Osteocyte (in vitro differentiated cells): ENCODE measurements around the gene ABHD8. TPM values are rescaled to one million over a fixed set of nuclear protein-coding genes. Genes with fewer than 3 reads are reported as not detected.
A peak's percentile ranks its signal among the peaks of the same experiment; 100 is the strongest.

ENCODE experiments used
- DNase-seq: peaks from one replicate; pipeline ENCODE4 v3.0.0; 2021; ENCODE audit warnings: mixed read lengths; ENCODE audit not compliant: unreplicated experiment; ENCODE audit errors: extremely low spot score
- H3K27ac Mint-ChIP-seq: one replicate; pipeline ENCODE4 v1.8.0; 2021; ENCODE audit warnings: mild to moderate bottlenecking, mixed read lengths; ENCODE audit not compliant: unreplicated experiment
- H3K27me3 Mint-ChIP-seq: one replicate; pipeline ENCODE4 v1.8.0; 2021; ENCODE audit warnings: mixed read lengths; ENCODE audit not compliant: unreplicated experiment
- H3K36me3 Mint-ChIP-seq: one replicate; pipeline ENCODE4 v1.8.0; 2021; ENCODE audit warnings: mixed read lengths; ENCODE audit not compliant: unreplicated experiment
- H3K4me1 Mint-ChIP-seq: one replicate; pipeline ENCODE4 v1.8.0; 2021; ENCODE audit warnings: mixed read lengths; ENCODE audit not compliant: unreplicated experiment
- H3K4me3 Mint-ChIP-seq: one replicate; pipeline ENCODE4 v1.8.0; 2021; ENCODE audit warnings: mild to moderate bottlenecking, moderate library complexity, mixed read lengths; ENCODE audit not compliant: unreplicated experiment
- H3K9me3 Mint-ChIP-seq: one replicate; pipeline ENCODE4 v1.8.0; 2021; ENCODE audit warnings: mixed read lengths; ENCODE audit not compliant: unreplicated experiment
- total RNA-seq: library from RNA; stranded (reverse); gene quantifications from 2 replicates; pipeline ENCODE4 v1.2.1, GENCODE V29; 2021
- TF ChIP-seq, protein P1 (sequence below): fragments of 200-600 bp; sonication (generic); IDR thresholded peaks from 2 replicates; pipeline ENCODE4 v1.5.0; 2021; ENCODE audit warnings: antibody characterized with exemption, mild to moderate bottlenecking, moderate library complexity

ABHD8 gene
- total RNA-seq, 1 donor from 2014 or later = 5.0 TPM

DNA sequence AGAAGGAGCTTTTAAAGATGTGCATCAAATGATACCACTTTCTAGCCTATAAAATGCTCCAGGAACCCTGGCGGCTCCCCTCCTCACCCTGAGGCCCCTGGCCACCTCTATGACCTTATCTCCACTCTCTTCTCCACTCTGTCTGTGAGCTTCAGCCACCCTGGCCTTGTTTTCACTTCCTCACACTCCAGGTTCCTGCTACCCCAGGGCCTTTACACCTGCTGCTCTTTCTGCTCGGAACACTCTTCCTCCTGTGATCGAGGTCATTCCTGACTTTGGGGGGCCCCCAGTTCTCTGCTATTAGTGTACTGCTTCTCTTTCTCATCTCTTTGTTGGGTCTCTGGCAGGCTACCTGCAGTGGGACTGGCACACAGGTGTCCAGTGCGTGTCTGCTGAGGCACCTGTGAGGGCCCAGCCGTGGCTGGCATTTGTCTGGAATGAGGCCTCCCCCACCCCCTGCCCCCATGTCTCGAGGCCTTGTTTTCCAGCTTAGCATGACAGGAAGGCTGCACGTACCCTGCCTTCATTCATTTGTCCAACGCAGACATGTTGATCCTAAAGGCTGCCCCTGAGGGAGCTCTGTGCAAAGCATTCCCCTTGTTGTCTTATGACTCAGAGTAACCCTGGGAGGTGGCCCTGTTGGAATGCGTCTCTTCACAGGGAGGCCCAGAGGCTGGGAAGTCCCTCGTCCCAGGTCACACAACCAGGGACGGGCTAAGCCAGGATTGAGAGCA, 8.4 kb upstream of the ABHD8 start:
- TF ChIP-seq, protein P1, sequence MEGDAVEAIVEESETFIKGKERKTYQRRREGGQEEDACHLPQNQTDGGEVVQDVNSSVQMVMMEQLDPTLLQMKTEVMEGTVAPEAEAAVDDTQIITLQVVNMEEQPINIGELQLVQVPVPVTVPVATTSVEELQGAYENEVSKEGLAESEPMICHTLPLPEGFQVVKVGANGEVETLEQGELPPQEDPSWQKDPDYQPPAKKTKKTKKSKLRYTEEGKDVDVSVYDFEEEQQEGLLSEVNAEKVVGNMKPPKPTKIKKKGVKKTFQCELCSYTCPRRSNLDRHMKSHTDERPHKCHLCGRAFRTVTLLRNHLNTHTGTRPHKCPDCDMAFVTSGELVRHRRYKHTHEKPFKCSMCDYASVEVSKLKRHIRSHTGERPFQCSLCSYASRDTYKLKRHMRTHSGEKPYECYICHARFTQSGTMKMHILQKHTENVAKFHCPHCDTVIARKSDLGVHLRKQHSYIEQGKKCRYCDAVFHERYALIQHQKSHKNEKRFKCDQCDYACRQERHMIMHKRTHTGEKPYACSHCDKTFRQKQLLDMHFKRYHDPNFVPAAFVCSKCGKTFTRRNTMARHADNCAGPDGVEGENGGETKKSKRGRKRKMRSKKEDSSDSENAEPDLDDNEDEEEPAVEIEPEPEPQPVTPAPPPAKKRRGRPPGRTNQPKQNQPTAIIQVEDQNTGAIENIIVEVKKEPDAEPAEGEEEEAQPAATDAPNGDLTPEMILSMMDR = no peak
- Mint-ChIP-seq H3K4me1 (peaks cover 37% of the 10 kb centered on the region), H3K27me3 (no peaks in the 10 kb centered on the region), H3K27ac (peak overlapping the region; percentile 93), H3K9me3 (no peaks in the 10 kb centered on the region), H3K4me3 (peak overlapping the region; percentile 65), H3K36me3 (peaks cover 10% of the 10 kb centered on the region)
- no peak for DNase-seq

DNA sequence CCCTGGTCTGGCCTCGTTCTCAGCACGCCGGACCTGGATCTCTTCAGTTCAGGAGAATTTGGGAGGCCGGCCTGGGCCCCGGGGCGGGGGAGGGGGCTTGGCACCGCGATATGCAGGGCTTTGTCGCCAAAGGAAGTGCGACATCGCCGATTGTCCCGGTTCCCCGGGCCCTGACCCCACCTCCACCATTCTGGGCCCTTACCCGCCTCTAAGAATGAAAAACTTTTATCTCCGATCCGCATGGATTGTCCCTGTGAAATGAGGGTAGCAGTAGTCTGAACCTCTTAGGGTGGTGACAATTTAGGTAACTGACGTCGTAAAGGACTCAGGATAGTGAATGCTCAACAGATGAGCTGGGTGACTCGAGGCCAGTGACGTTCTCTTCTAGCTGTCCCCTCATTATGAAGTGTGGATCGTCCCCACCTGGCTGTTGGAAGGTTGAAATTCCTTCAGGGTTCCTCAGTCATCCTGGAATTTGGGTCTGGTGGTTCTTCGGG, 6.8 kb upstream of the ABHD8 start:
- peaks cover 46% of the 10 kb centered on the region for H3K4me1 Mint-ChIP-seq
- no peak for DNase-seq
- H3K36me3 Mint-ChIP-seq = peaks cover 2% of the 10 kb centered on the region
- H3K4me3 Mint-ChIP-seq = peak overlapping the region; percentile 94
- no peaks in the 10 kb centered on the region for H3K9me3 Mint-ChIP-seq
- TF ChIP-seq, protein P1 = no peak
- no peaks in the 10 kb centered on the region for H3K27me3 Mint-ChIP-seq
- H3K27ac Mint-ChIP-seq = peak overlapping the region; percentile 78

DNA sequence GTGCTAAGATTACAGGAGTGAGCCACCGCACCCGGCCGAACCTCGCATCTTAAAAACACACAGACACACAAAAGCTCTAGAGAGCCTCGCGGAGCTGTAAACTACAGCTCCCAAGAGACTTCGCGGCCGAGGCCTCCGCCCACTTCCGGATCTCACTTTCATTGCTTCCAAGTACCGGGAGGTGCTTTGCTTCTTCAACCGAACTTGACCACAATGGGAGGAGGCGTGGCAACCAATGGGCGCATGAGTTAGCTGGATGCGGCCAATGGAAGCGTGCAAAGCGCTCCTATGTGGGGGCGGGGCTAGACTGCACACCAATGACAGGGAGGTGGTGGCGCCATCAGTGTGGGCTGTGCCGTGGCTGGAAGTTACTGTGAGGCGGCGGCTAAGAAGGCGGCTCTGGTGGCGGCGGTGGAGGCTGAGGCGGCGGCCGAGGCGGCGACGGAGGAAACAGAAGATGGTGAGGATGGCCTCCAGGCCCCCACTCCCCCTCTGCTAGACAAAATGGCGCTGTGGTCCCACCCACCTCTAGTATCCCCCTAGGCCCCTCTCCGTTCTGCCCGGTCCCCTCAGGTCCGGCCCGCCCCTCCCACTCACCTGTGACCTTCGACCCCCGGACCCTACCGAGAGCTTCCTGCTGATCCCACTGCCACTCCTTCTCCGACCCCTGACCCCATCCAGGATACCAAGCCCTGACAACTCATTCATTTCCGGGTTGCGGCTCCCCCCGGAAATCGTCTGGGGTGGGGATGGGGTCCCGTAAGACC, 6.2 kb upstream of the ABHD8 start, which contains the start of gene DDA1:
TSS of gene DDA1 (plus strand) at position 366 of the 767 bp plus-strand sequence. CDS start at position 458, 92 bp downstream.
- Mint-ChIP-seq H3K27ac (peak within 1 kb of the TSS; percentile 83), H3K9me3 (no peaks in the 10 kb centered on the region), H3K27me3 (no peaks in the 10 kb centered on the region), H3K4me3 (peak within 1 kb of the TSS; percentile 94), H3K36me3 (peaks cover 2% of the 10 kb centered on the region), H3K4me1 (peaks cover 52% of the 10 kb centered on the region)
- peak; percentile 99 for DNase-seq
- TF ChIP-seq, protein P1 = no peak

DNA sequence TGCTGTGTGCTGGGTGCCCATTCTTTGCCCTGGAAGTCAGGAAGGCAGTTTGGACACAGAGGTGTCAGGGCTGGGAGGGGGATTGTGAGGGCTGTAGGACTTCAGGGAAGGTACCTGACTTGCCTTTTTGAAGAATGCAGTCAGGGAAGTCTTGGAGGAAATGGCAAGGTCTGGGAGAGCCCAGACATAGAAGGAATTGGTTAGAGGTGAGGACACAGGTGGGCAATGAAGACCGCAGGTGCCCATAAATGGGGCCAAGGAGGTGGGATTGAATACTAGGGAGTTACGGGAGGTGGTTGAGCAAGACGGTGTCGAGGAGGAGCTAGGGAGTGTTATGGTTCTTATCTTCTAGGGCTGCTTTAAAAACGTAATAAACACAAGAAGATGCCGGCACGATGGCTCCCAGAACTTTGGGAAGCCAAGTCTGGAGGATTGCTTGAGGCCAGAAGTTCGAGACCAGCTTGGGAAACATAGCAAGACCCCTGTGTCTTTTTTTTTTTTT, 4.7 kb upstream of the ABHD8 start:
- no peak for DNase-seq
- Mint-ChIP-seq H3K4me3 (peak overlapping the region; percentile 41), H3K9me3 (no peaks in the 10 kb centered on the region), H3K36me3 (no peaks in the 10 kb centered on the region), H3K27ac (no peak overlapping the region), H3K4me1 (peaks cover 58% of the 10 kb centered on the region), H3K27me3 (no peaks in the 10 kb centered on the region)
- TF ChIP-seq, protein P1 = no peak
